ENCODE results near the gene CHCHD4. TPM values are rescaled to one million over a fixed set of nuclear protein-coding genes. Genes with fewer than 3 reads are reported as not detected.

CHCHD4 gene
- polyA plus RNA-seq, 1 donor from 2014 or later: 24.6 TPM

DNA sequence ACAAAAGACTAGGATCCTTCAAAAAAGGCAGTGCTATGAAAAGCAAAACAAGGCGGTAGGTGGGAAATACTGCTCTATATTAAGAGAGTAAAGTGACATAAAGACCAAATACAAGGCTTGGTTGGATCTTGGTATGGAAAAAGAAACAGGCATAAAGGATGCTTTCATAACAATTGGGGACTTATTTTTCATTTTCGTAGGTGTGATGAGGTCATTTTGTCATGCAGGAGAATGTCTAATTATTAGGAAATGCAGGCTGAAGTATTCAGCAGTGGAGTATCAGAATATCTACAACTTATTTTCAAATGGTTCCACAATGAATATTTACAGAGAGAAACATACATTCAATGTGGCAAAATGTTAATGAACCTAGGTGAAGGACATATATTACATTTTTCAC, 44.8 kb upstream of the CHCHD4 start:
- Histone ChIP-seq H3K27me3 (ENCODE audit: insufficient read depth, low read depth, low read length) (no peaks in the 10 kb centered on the region), H3K9ac (ENCODE audit: low read length) (no peak overlapping the region), H3F3A (ENCODE audit: insufficient read depth, low read length, poor library complexity, severe bottlenecking) (no peaks in the 10 kb centered on the region), H3K36me3 (ENCODE audit: insufficient read depth, low read length) (peaks cover 4% of the 10 kb centered on the region), H2AFZ (ENCODE audit: low read depth, low read length) (no peak overlapping the region), H3K9me2 (ENCODE audit: insufficient read depth, low read length) (no peaks in the 10 kb centered on the region), H3K27ac (ENCODE audit: low read length) (no peak overlapping the region), H3K79me2 (replicated peaks; ENCODE audit: insufficient read depth, low read length) (peaks cover 12% of the 10 kb centered on the region), H3K4me3 (ENCODE audit: low read length) (no peak overlapping the region), H3K4me2 (ENCODE audit: low read length) (no peak overlapping the region), H4K20me1 (ENCODE audit: insufficient read depth) (no peaks in the 10 kb centered on the region), H3K9me3 (ENCODE audit: low read length) (no peaks in the 10 kb centered on the region)
- TF ChIP-seq MXI1 (conservative IDR thresholded peaks at IDR 0.05; ENCODE audit: poor library complexity, severe bottlenecking) (no peak), POLR2AphosphoS5 (IDR thresholded peaks at IDR 0.05) (no peak), RAD21 (conservative IDR thresholded peaks at IDR 0.05) (no peak), EP300 (conservative IDR thresholded peaks at IDR 0.05; ENCODE audit: poor library complexity, severe bottlenecking) (no peak), TAF1 (IDR thresholded peaks at IDR 0.05; ENCODE audit: low read depth) (no peak), SMC3 (conservative IDR thresholded peaks at IDR 0.05; ENCODE audit: poor library complexity) (no peak), EZH2 (IDR thresholded peaks at IDR 0.05; ENCODE audit: borderline replicate concordance, insufficient read depth, low read length, poor library complexity, severe bottlenecking) (no peak)
- TF ChIP-seq, protein P1, sequence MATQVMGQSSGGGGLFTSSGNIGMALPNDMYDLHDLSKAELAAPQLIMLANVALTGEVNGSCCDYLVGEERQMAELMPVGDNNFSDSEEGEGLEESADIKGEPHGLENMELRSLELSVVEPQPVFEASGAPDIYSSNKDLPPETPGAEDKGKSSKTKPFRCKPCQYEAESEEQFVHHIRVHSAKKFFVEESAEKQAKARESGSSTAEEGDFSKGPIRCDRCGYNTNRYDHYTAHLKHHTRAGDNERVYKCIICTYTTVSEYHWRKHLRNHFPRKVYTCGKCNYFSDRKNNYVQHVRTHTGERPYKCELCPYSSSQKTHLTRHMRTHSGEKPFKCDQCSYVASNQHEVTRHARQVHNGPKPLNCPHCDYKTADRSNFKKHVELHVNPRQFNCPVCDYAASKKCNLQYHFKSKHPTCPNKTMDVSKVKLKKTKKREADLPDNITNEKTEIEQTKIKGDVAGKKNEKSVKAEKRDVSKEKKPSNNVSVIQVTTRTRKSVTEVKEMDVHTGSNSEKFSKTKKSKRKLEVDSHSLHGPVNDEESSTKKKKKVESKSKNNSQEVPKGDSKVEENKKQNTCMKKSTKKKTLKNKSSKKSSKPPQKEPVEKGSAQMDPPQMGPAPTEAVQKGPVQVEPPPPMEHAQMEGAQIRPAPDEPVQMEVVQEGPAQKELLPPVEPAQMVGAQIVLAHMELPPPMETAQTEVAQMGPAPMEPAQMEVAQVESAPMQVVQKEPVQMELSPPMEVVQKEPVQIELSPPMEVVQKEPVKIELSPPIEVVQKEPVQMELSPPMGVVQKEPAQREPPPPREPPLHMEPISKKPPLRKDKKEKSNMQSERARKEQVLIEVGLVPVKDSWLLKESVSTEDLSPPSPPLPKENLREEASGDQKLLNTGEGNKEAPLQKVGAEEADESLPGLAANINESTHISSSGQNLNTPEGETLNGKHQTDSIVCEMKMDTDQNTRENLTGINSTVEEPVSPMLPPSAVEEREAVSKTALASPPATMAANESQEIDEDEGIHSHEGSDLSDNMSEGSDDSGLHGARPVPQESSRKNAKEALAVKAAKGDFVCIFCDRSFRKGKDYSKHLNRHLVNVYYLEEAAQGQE (IDR thresholded peaks at IDR 0.05; ENCODE audit: borderline replicate concordance): no peak
- TF ChIP-seq, protein P2, sequence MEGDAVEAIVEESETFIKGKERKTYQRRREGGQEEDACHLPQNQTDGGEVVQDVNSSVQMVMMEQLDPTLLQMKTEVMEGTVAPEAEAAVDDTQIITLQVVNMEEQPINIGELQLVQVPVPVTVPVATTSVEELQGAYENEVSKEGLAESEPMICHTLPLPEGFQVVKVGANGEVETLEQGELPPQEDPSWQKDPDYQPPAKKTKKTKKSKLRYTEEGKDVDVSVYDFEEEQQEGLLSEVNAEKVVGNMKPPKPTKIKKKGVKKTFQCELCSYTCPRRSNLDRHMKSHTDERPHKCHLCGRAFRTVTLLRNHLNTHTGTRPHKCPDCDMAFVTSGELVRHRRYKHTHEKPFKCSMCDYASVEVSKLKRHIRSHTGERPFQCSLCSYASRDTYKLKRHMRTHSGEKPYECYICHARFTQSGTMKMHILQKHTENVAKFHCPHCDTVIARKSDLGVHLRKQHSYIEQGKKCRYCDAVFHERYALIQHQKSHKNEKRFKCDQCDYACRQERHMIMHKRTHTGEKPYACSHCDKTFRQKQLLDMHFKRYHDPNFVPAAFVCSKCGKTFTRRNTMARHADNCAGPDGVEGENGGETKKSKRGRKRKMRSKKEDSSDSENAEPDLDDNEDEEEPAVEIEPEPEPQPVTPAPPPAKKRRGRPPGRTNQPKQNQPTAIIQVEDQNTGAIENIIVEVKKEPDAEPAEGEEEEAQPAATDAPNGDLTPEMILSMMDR (IDR thresholded peaks at IDR 0.05; ENCODE audit: poor library complexity, severe bottlenecking): no peak

DNA sequence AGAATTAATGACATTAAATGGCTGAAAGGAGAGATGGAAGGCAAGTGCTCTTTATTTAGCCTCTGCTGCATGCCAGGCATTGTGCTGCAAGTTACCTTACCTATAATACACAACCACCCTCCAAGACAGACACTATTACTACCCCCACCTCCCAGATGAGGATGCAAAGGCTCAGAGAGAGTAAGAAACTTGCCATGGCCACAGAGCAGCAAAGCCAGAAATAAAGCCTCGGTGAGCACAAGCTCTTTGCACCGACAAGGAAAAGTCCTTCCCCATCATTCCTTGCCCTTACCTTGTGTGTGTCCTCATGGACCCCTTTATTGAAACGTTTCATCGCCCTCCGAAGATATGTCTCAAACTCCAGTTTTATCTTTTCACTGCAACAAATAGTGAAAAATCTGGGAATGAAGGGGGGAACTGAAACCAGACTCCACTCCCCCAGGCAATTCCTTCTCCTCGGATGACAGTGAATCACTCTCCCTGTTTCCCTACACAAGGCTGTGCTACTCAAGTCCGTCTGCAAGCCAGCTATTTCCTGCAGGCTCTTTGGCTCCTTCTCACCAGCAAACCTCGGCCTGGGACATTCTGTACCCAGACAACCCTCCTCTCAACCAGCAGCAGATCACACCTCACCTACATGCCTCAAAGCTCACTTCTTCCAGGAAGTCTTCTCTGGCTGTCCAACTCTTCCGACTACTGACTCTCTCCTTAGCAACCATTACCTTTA, 42.4 kb upstream of the CHCHD4 start:
- Histone ChIP-seq H3K36me3 (ENCODE audit: insufficient read depth, low read length) (peaks cover 11% of the 10 kb centered on the region), H4K20me1 (ENCODE audit: insufficient read depth) (no peaks in the 10 kb centered on the region), H2AFZ (ENCODE audit: low read depth, low read length) (no peak overlapping the region), H3K4me2 (ENCODE audit: low read length) (no peak overlapping the region), H3K27me3 (ENCODE audit: insufficient read depth, low read depth, low read length) (no peaks in the 10 kb centered on the region), H3F3A (ENCODE audit: insufficient read depth, low read length, poor library complexity, severe bottlenecking) (no peaks in the 10 kb centered on the region), H3K27ac (ENCODE audit: low read length) (no peak overlapping the region), H3K4me3 (ENCODE audit: low read length) (no peak overlapping the region), H3K79me2 (replicated peaks; ENCODE audit: insufficient read depth, low read length) (no peaks in the 10 kb centered on the region), H3K9me3 (ENCODE audit: low read length) (peaks cover 3% of the 10 kb centered on the region), H3K9me2 (ENCODE audit: insufficient read depth, low read length) (no peaks in the 10 kb centered on the region), H3K9ac (ENCODE audit: low read length) (no peak overlapping the region)
- TF ChIP-seq EZH2 (IDR thresholded peaks at IDR 0.05; ENCODE audit: borderline replicate concordance, insufficient read depth, low read length, poor library complexity, severe bottlenecking) (no peak), MXI1 (conservative IDR thresholded peaks at IDR 0.05; ENCODE audit: poor library complexity, severe bottlenecking) (no peak), EP300 (conservative IDR thresholded peaks at IDR 0.05; ENCODE audit: poor library complexity, severe bottlenecking) (no peak), RAD21 (conservative IDR thresholded peaks at IDR 0.05) (no peak), SMC3 (conservative IDR thresholded peaks at IDR 0.05; ENCODE audit: poor library complexity) (no peak), POLR2AphosphoS5 (IDR thresholded peaks at IDR 0.05) (no peak), TAF1 (IDR thresholded peaks at IDR 0.05; ENCODE audit: low read depth) (no peak)
- TF ChIP-seq, protein P1 (IDR thresholded peaks at IDR 0.05; ENCODE audit: borderline replicate concordance): no peak
- TF ChIP-seq, protein P2 (IDR thresholded peaks at IDR 0.05; ENCODE audit: poor library complexity, severe bottlenecking): no peak

All from neural cell (in vitro differentiated cells).